ENCODE results near the gene TCF7L1. TPM values are rescaled to one million over a fixed set of nuclear protein-coding genes. Genes with fewer than 3 reads are reported as not detected.

TCF7L1 gene
- polyA plus RNA-seq, 1 experiment, result 3.2 TPM

DNA sequence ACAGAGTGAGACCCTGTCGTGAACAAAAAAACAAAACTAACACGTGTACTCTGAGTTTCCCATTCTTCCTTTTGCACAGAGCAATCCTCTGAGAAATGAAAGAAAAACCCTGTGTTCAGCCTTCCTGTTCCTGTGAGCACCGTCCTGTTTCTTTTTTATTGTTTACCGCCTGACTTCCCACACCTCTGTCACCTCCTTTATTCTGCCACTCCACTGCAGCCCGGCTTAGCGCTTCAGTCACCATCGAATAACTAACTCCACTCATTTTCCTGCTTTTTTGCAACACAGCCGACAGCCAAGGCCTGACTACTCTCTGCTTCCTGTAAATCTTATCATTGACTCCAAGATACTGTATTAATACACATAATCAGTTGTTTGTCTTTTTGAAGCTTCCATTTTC lies 153.7 kb downstream of the TCF7L1 start:
- POLR2A ChIA-PET, result no interaction called here
- Histone ChIP-seq H3K27me3 (ENCODE audit: control insufficient read depth, insufficient read depth, low read length) (no peaks in the 10 kb centered on the region), H3K36me3 (ENCODE audit: control insufficient read depth, insufficient read depth, low read length) (peaks cover 8% of the 10 kb centered on the region), H3K4me3 (ENCODE audit: low read depth, low read length) (no peak overlapping the region)
- DNase-seq (ENCODE audit: low read depth), result no peak
- CTCF ChIA-PET, result interaction anchor here (3.3 to 10.5 kb wide), 4 partner anchors 12 to 219 kb away, joined by 11 to 129 read pairs (median 82); partner anchors contain the start of gene TCF7L1
- TF ChIP-seq, protein P1, sequence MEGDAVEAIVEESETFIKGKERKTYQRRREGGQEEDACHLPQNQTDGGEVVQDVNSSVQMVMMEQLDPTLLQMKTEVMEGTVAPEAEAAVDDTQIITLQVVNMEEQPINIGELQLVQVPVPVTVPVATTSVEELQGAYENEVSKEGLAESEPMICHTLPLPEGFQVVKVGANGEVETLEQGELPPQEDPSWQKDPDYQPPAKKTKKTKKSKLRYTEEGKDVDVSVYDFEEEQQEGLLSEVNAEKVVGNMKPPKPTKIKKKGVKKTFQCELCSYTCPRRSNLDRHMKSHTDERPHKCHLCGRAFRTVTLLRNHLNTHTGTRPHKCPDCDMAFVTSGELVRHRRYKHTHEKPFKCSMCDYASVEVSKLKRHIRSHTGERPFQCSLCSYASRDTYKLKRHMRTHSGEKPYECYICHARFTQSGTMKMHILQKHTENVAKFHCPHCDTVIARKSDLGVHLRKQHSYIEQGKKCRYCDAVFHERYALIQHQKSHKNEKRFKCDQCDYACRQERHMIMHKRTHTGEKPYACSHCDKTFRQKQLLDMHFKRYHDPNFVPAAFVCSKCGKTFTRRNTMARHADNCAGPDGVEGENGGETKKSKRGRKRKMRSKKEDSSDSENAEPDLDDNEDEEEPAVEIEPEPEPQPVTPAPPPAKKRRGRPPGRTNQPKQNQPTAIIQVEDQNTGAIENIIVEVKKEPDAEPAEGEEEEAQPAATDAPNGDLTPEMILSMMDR (IDR thresholded peaks at IDR 0.05; ENCODE audit: insufficient read depth, low read depth, low read length), result no peak

DNA sequence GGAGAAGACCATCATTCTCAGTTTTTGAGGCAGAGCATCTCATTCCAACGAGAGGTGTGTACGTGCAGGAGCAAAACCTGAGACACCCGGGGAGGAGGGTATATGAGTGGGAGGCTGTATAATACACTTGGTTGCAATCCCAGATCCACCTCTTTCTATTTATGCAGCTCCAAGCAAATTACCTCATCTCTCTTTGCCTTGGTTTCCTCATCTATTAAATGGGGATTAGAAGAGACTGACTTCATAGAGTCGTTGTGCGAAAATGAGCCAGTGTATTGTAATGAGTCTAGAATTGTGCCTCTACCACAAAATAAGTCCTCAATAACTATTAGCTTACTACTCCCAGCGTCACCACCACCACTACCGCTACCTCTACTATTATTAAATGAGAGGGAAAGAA lies 154.5 kb downstream of the TCF7L1 start:
- Histone ChIP-seq H3K4me3 (ENCODE audit: low read depth, low read length) (no peak overlapping the region), H3K36me3 (ENCODE audit: control insufficient read depth, insufficient read depth, low read length) (peaks cover 8% of the 10 kb centered on the region), H3K27me3 (ENCODE audit: control insufficient read depth, insufficient read depth, low read length) (no peaks in the 10 kb centered on the region)
- no peak for DNase-seq (ENCODE audit: low read depth)
- ChIA-PET POLR2A (no interaction called here), CTCF (interaction anchor here (1.4 to 10.5 kb wide), 5 partner anchors 11 to 361 kb away, joined by 3 to 129 read pairs (median 48); partner anchors contain the start of gene TCF7L1)
- TF ChIP-seq, protein P1 (IDR thresholded peaks at IDR 0.05; ENCODE audit: insufficient read depth, low read depth, low read length), result no peak

DNA sequence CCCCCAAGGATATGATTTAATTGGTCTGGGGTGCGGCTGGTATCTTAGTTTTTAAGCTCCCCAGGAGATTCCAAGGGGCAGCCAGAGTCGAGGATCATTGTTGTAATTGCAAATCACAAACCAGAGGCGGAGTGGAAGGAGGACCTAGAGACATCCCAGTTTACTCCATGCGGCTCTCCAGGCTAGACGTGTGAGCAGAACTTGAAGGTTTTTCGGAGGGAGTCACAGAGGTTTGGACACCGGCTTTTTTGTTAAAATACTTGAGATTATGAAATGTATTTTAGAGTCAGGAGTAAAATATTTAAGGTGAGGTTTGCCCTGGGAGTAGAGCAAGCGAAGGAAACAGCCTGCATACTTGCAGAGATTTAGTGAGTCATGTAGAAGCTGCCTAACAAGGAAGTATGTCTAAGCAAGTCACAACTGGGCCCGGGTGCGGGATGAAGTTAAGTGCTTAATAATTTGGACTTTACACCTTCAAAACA lies 155.1 kb downstream of the TCF7L1 start:
- Histone ChIP-seq H3K36me3 (ENCODE audit: control insufficient read depth, insufficient read depth, low read length) (peaks cover 8% of the 10 kb centered on the region), H3K4me3 (ENCODE audit: low read depth, low read length) (no peak overlapping the region), H3K27me3 (ENCODE audit: control insufficient read depth, insufficient read depth, low read length) (no peaks in the 10 kb centered on the region)
- CTCF ChIA-PET, result interaction anchor here (1.4 to 10.5 kb wide), 5 partner anchors 11 to 362 kb away, joined by 3 to 129 read pairs (median 48); partner anchors contain the start of gene TCF7L1
- TF ChIP-seq, protein P1 (IDR thresholded peaks at IDR 0.05; ENCODE audit: insufficient read depth, low read depth, low read length), result no peak
- DNase-seq (ENCODE audit: low read depth), result no peak
- POLR2A ChIA-PET, result no interaction called here

DNA sequence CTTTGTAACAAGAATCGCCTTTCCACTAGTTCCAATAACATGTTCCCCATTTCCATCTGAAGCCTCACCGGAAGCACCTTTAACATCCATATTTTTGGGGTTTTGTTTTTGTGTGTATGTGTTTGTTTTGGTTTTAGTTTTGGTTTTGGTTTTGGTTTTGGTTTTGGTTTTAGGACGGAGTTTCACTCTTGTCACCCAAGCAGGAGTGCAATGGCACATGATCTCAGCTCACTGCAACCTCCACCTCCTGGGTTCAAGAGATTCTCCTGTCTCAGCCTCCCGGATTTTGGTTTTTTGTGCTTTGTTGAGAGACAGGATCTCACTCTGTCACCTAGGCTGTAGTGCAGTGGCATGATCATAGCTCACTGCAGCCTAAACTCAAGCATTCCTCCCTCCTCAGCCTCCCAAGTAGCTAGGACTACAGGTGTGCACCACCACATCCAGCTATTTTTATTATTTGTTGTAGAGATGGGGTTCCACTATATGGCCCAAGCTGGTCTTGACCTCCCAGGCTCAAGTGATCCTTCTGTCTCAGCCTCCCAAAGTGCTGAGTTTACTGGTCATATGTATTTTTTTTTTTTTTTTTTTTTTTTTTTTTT lies 158.3 kb downstream of the TCF7L1 start:
- Histone ChIP-seq H3K4me3 (ENCODE audit: low read depth, low read length) (no peak overlapping the region), H3K27me3 (ENCODE audit: control insufficient read depth, insufficient read depth, low read length) (no peaks in the 10 kb centered on the region), H3K36me3 (ENCODE audit: control insufficient read depth, insufficient read depth, low read length) (peaks cover 5% of the 10 kb centered on the region)
- ChIA-PET POLR2A (no interaction called here), CTCF (interaction anchor here (1.5 to 10.5 kb wide), 5 partner anchors 9 to 365 kb away, joined by 3 to 129 read pairs (median 14); partner anchors contain the start of gene TCF7L1)
- TF ChIP-seq, protein P1 (IDR thresholded peaks at IDR 0.05; ENCODE audit: insufficient read depth, low read depth, low read length), result no peak
- no peak for DNase-seq (ENCODE audit: low read depth)

DNA sequence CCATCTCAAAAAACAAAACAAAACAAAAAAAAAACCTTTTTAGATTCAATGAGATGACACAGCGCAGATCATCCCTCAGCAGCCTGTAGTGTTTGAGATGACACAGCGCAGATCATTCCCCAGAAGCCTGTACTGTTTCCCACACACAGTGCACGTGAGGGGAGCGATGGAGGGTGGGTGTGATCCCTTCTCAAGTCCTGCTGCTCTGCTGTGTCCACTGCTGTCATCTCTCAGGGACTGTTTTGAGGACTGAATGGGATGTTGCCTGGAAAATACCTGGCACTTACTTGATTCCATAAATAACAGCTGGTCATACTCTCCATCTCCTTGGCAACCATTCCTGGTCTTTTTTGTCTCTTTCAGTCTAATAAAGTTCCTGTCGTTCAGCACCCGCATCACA lies 168.9 kb downstream of the TCF7L1 start:
- CTCF ChIA-PET, result interaction anchor here (5.1 to 11.1 kb wide), 2 partner anchors 17 to 235 kb away, joined by 26 to 195 read pairs; no protein-coding TSS in a partner anchor
- Histone ChIP-seq H3K4me3 (ENCODE audit: low read depth, low read length) (no peak overlapping the region), H3K36me3 (ENCODE audit: control insufficient read depth, insufficient read depth, low read length) (peaks cover 12% of the 10 kb centered on the region), H3K27me3 (ENCODE audit: control insufficient read depth, insufficient read depth, low read length) (no peaks in the 10 kb centered on the region)
- TF ChIP-seq, protein P1 (IDR thresholded peaks at IDR 0.05; ENCODE audit: insufficient read depth, low read depth, low read length), result no peak
- DNase-seq (ENCODE audit: low read depth), result no peak
- POLR2A ChIA-PET, result no interaction called here
